Hematopoietic multipotent progenitor cell treated with erythropoietin and hydrocortisone succinate and interleukin-3 and kit ligand, for 17 days (in vitro differentiated cells): ENCODE data around the gene CCDC60.

ENCODE experiments used
- DNase-seq: peaks from one replicate; pipeline ENCODE4 v3.0.0-alpha.2; 2015; ENCODE audit warnings: low spot score

The CCDC60 gene

DNA sequence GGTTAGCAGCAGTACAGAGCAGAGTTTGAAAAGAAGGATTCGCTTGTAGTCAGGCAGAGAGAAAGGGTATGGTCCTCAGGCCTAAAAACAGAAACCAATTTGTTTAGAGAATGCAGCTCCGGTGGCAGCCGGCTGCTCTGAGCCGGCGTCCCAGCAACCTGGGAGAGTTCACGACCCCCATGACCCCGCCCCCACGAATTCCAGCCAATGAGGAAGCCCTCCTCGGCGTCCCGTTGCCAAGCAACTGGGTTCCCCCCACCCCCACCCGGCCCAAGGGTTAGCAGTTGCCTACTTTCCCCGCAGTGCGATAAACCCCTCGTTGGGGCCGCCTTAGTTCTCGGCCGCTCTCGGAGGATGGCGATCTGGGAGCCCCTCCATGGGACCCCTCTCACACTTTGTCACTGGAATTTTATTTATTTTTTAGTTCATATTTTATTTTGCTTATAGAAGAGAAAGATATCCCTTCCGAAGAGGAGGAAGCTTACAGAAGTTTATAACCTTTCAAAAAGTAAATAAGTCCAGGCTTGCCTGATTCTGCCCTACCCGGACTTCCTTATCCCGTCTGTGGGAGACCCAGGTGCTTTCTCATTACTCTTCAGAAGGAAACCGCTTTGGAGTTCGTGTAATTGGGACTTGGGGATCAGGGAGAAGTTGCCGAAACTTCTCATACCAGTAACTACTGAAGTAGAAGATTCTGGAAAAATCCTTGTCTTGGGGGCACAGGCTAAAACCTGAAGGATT lies at the start of gene CCDC60:
TSS of gene CCDC60 (plus strand) at position 300 of the 741 bp plus-strand sequence. CDS start 448 bp downstream, outside the sequence.
- no peak for DNase-seq

DNA sequence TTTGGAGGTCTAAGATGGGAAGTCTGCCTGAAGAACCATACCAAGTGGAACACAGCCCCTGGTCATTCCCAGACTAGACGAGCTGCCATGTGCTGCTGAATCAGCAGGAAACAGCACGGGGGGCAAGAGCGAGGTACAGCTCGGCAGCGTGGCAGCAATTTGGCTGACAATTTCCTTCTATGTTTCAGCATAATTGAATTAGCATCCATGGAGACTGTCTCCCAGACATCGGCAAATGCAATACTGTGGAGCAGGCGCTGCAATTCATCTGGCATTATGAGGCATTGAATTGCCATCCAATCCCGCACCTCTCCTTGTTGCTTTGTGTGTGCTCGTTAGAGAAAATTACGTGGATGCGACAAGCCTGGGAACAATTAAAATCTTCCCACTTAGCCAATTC lies 46.0 kb upstream of the CCDC60 start:
- DNase-seq = no peak

GRCh38 chr12:119292893-119293630 lies 41.5 kb upstream of the CCDC60 start:
- no peak for DNase-seq

DNA sequence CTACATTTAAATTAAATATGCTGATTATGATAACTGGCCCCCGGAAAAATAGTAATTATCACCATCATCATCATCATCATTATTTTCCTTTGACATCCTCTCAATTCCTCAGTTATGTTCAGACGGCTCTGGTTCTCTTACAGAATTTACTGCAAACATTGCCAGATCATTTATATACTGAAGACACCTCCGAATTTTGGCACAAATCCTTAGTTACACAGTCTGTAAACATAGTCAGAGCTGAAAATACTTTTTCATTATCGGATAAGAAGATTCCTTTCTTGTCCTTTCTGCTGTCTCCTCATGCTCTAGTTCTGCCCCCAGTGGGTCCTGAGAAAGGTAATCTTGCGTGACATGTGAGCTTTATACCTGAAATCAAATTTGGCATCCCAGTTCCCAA lies 40.3 kb upstream of the CCDC60 start:
- no peak for DNase-seq

DNA sequence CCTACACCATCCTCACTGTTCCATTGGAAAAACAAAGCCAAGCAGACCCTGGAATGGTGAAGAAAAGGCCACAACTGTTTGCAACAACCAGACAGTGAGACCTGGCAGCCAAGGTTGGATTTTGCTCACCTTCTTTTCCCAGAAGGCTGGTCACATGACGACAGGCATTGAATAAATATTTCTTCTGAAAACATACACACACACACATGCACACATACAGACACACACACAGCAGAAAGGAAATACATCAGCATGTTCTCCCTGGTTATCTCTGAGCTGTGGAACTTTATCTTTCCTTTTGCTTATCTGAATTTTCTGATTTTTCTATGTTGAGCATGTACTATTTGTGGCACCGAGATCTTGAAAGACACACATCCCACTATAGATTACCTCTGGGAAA lies 38.0 kb upstream of the CCDC60 start:
- DNase-seq = no peak

- DNase-seq = no peak
Measured at GRCh38 chr12:119299130-119299529, 35.4 kb upstream of the CCDC60 start.

- no peak for DNase-seq
Measured at GRCh38 chr12:119301379-119301778, 33.1 kb upstream of the CCDC60 start.

DNA sequence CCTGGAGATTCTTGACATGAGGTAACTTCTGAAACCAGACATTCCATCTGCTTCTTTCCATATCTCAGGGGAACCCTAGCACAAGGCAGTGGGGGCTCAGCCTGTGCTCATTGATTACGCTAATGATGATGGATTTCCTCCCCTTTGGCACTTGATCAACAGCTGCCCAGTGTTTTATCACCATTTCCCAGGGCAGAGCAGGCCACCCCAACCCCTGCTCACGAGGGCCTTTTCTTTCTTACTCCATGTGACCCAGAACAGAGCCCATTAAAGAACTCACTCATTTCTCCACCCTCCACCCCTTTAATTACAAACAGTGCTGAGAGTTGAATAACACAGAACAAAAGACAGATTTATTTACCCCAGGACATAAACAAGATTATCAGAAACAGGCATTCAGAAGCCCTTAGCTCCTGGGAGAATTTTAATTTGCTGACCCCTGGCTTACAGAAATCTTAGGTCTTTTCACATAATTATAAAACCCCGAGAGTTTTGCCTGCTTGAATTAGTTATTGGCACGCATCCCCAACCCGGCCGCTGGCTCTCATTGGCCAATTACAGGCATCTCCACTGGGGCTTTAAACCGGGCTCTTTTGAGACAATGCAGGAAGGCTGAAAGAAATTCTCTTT lies 32.0 kb upstream of the CCDC60 start:
- DNase-seq = no peak

DNA sequence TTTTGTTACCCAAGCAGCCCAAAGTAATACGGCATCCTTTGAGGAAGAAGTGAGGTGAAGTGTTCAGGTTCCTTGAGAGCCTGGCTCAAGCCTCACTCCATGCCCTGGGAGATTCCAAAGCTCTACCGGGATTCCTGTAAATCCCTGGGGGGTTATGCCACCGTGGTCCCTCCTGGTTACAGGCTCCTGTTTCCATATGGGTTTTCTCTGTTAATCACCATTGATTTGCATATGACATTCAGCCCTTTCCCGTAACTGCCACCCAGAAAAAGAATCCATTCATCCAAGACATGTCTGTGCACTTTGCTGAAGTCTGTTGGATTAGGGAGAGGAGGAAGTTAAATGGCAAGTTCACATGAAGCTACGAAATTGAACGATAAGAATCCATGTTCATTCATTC lies 27.9 kb upstream of the CCDC60 start:
- no peak for DNase-seq

GRCh38 chr12:119307747-119308146 lies 26.8 kb upstream of the CCDC60 start:
- no peak for DNase-seq

- DNase-seq = no peak
Measured at GRCh38 chr12:119308708-119309456, 25.6 kb upstream of the CCDC60 start.

- DNase-seq = no peak
Measured at GRCh38 chr12:119311878-119312277, 22.7 kb upstream of the CCDC60 start.

DNA sequence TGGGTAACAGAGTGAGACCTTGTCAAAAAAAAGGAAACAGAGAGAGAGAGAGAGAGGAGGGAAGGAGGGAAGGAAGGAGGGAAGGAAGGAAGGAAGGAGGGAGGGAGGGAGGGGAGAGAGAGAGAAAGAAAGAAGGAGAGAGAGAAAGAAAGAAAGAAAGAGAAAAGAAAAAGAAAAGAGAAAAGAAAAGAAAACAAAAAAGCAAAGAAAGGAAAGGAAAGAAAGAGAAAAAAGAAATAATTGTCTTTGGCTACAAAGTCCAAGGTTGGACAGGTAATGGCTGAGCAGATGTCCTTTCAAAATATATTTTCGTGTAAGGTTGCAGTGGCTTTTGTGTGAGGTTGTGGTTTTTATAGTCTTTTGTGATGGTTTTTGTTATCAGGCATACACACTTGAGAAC lies 21.6 kb upstream of the CCDC60 start:
- DNase-seq = no peak

DNA sequence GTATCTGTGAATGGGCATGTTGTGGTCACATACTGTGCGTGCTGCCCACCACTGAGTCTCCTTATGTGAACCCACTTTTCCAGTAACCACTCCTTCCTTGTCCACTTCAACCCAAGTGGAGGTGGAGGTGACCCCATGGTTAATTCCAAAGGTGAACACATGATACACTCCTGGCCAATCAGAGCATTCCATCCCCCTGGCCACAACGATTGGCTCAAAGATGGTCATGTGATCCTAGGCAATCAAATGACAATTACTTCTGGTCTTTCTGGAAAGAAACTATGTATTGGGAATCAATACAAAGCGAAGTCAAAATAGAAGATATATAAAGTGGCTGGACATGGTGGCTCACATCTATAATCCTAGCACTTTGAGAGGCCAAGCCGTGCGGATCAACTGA lies 20.2 kb upstream of the CCDC60 start:
- no peak for DNase-seq

- no peak for DNase-seq
Measured at GRCh38 chr12:119319638-119320037, 14.9 kb upstream of the CCDC60 start.

GRCh38 chr12:119320678-119321077 lies 13.9 kb upstream of the CCDC60 start:
- no peak for DNase-seq

DNA sequence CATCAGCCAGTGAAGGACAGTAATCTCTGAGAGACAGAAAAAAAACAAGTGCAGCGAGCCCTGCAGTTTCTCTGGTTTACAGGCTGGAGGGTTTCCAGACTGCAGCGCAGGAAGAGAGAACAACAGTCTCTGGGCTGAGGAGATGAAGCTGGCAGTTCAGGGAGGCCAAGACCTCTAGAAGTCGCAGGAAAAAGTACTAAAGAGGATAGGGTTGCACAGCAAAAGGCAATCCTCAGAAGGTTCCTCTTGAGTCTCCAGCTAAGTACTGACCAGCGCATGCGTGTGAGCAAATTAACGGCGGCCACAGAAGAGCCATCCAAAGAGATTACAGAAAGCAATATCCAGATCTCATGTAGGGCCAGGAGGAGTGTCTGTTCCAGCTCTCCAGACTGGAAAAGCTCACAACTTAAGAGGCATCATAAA lies 12.2 kb upstream of the CCDC60 start:
- DNase-seq = no peak

DNA sequence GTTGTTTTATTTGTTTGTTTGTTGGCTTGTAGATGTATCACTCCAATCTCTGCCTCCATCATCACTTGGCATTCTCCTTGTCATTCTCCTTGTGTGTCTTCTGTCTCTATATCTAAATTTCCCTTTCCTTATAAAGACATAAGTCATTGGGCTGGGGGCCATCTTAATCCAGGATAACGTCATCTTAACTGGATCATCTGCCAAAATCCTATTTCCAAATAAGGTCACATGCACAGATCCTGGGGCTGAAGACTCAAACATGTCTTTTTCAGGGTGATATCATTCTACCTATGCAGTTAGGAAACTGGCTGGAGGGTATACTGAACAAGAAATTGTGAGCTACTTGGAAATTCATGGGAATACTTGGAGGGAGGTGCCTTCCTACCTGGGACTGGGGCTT lies 8.7 kb upstream of the CCDC60 start:
- DNase-seq = no peak

- no peak for DNase-seq
Measured at GRCh38 chr12:119326341-119326740, 8.2 kb upstream of the CCDC60 start.

GRCh38 chr12:119327471-119327870 lies 7.1 kb upstream of the CCDC60 start:
- DNase-seq = no peak

GRCh38 chr12:119328111-119328510 lies 6.4 kb upstream of the CCDC60 start:
- no peak for DNase-seq

- no peak for DNase-seq
Measured at GRCh38 chr12:119338593-119339363, 4.2 kb downstream of the CCDC60 start.
